ENCODE measurements around the gene RABGGTB.
"Not testable (repeated sequence)": the region's sequence is repeated elsewhere in the genome, so short reads cannot be mapped to it uniquely, and the experiment has no call there.

The RABGGTB gene

GRCh38 chr1:75768016-75768415, 18.0 kb upstream of the RABGGTB start:
- POLR2A ChIA-PET = interaction anchor here (0.6 kb wide), 1 partner anchor 19 kb away, joined by 3 read pairs; no protein-coding TSS in a partner anchor
- no peak for DNase-seq (ENCODE audit: extremely low spot score)
- CTCF ChIA-PET = interaction anchor here (1.8 to 2.4 kb wide), 2 partner anchors 10 to 19 kb away, joined by 5 to 9 read pairs; no protein-coding TSS in a partner anchor
- no peak for TF ChIP-seq CTCF (IDR thresholded peaks at IDR 0.05; ENCODE audit: control extremely low read depth, extremely low read depth, low read depth, missing control alignments)

GRCh38 chr1:75770761-75771160, 15.3 kb upstream of the RABGGTB start:
- POLR2A ChIA-PET = no interaction called here
- CTCF ChIA-PET = interaction anchor here (1.7 kb wide), 1 partner anchor 10 kb away, joined by 3 read pairs; no protein-coding TSS in a partner anchor
- TF ChIP-seq CTCF (IDR thresholded peaks at IDR 0.05; ENCODE audit: control extremely low read depth, extremely low read depth, low read depth, missing control alignments) = no peak
- no peak for DNase-seq (ENCODE audit: extremely low spot score)

GRCh38 chr1:75771978-75772377, 14.1 kb upstream of the RABGGTB start:
- no peak for DNase-seq (ENCODE audit: extremely low spot score)
- CTCF ChIA-PET = interaction anchor here (0.9 kb wide), 1 partner anchor 13 kb away, joined by 3 read pairs; no protein-coding TSS in a partner anchor
- no peak for TF ChIP-seq CTCF (IDR thresholded peaks at IDR 0.05; ENCODE audit: control extremely low read depth, extremely low read depth, low read depth, missing control alignments)
- POLR2A ChIA-PET = no interaction called here

GRCh38 chr1:75777812-75778211, 8.2 kb upstream of the RABGGTB start:
- DNase-seq (ENCODE audit: extremely low spot score); POLR2A ChIA-PET: not testable (repeated sequence)
- CTCF ChIA-PET = interaction anchor here (1.5 kb wide), 1 partner anchor 9 kb away, joined by 9 read pairs; no protein-coding TSS in a partner anchor

GRCh38 chr1:75778694-75779093, 7.4 kb upstream of the RABGGTB start:
- POLR2A ChIA-PET; DNase-seq (ENCODE audit: extremely low spot score): not testable (repeated sequence)
- CTCF ChIA-PET = interaction anchor here (1.5 kb wide), 1 partner anchor 10 kb away, joined by 9 read pairs; no protein-coding TSS in a partner anchor

GRCh38 chr1:75780183-75780582, 5.9 kb upstream of the RABGGTB start:
- POLR2A ChIA-PET; DNase-seq (ENCODE audit: extremely low spot score): not testable (repeated sequence)
- CTCF ChIA-PET = interaction anchor here (1.2 kb wide), 1 partner anchor 9 kb away, joined by 3 read pairs; no protein-coding TSS in a partner anchor

GRCh38 chr1:75783920-75784319, 2.1 kb upstream of the RABGGTB start:
- DNase-seq (ENCODE audit: extremely low spot score); POLR2A ChIA-PET: not testable (repeated sequence)
- CTCF ChIA-PET = interaction anchor here (1.5 kb wide), 1 partner anchor 20 kb away, joined by 5 read pairs; no protein-coding TSS in a partner anchor

- CTCF ChIA-PET = interaction anchor here (1.2 to 1.5 kb wide), 2 partner anchors 13 to 21 kb away, joined by 3 to 5 read pairs; no protein-coding TSS in a partner anchor
- POLR2A ChIA-PET = interaction anchor here (0.6 to 1.3 kb wide), 3 partner anchors 11 to 187 kb away, joined by 3 to 4 read pairs (median 3); partner anchors contain the start of gene MSH4
- no peak for TF ChIP-seq CTCF (IDR thresholded peaks at IDR 0.05; ENCODE audit: control extremely low read depth, extremely low read depth, low read depth, missing control alignments)
- no peak for DNase-seq (ENCODE audit: extremely low spot score)
These were observed 605 bp upstream of the RABGGTB start for GRCh38 chr1:75785320-75785982.
